K562 (cell line): Measurements from ENCODE around the gene BZW2. TPM values are rescaled to one million over a fixed set of nuclear protein-coding genes. Genes with fewer than 3 reads are reported as not detected.

ENCODE experiments used
- ARID1B ChIP-seq: fragments of 450-650 bp; IDR thresholded peaks from 2 replicates; pipeline ENCODE4 v1.6.1; 2016; ENCODE audit warnings: antibody characterized with exemption, mild to moderate bottlenecking, inconsistent platforms
- BHLHE40 ChIP-seq: IDR thresholded peaks from 2 replicates; pipeline ENCODE4 v1.6.1; 2011; ENCODE audit warnings: low read length, improper control_type of control experiment
- BRF1 ChIP-seq: IDR thresholded peaks from 3 replicates; pipeline ENCODE4 v1.6.1; 2011; ENCODE audit warnings: borderline replicate concordance, mild to moderate bottlenecking; ENCODE audit not compliant: insufficient read length; ENCODE audit errors: extremely low read depth
- CC2D1A ChIP-seq: fragments of 450-650 bp; IDR thresholded peaks from 2 replicates; pipeline ENCODE4 v1.6.1; 2017; ENCODE audit warnings: mild to moderate bottlenecking
- CUX1 ChIP-seq: fragments of 200-800 bp; sonication (Bioruptor generic); IDR thresholded peaks from 2 replicates; pipeline ENCODE4 v1.6.1; 2016; ENCODE audit warnings: missing genetic modification characterization, missing compliant biosample characterization
- IRF9 ChIP-seq: fragments of 450-650 bp; IDR thresholded peaks from 2 replicates; pipeline ENCODE4 v1.6.1; 2016; ENCODE audit warnings: missing biosample characterization, missing genetic modification characterization
- MCM2 ChIP-seq: fragments of 450-650 bp; IDR thresholded peaks from 2 replicates; pipeline ENCODE4 v1.6.1; 2017; ENCODE audit warnings: low read depth, mild to moderate bottlenecking
- PTTG1 ChIP-seq: fragments of 450-650 bp; IDR thresholded peaks from 2 replicates; pipeline ENCODE4 v1.6.1; 2016; ENCODE audit warnings: low read depth, mild to moderate bottlenecking, missing genetic modification characterization, missing compliant biosample characterization
- RNF2 ChIP-seq: sonication (generic); IDR thresholded peaks from 2 replicates; pipeline ENCODE4 v1.6.1; 2016
- SIN3B ChIP-seq: fragments of 450-650 bp; IDR thresholded peaks from 2 replicates; pipeline ENCODE4 v1.6.1; 2017; ENCODE audit warnings: low read depth, mild to moderate bottlenecking, moderate library complexity
- STAT5B ChIP-seq: fragments of 250-450 bp; sonication (Bioruptor Pico); IDR thresholded peaks from 2 replicates; pipeline ENCODE4 v1.8.0; 2021; ENCODE audit warnings: mild to moderate bottlenecking, inconsistent platforms
- TSC22D4 ChIP-seq: fragments of 450-650 bp; IDR thresholded peaks from 2 replicates; pipeline ENCODE4 v1.6.1; 2016; ENCODE audit warnings: missing genetic modification characterization, missing biosample characterization, control low read depth
- U2AF1 ChIP-seq: fragments of 200-400 bp; formaldehyde crosslinking; optimal IDR thresholded peaks from 2 replicates; pipeline ENCODE3; 2017; ENCODE audit warnings: mild to moderate bottlenecking, low read depth, low read length, moderate library complexity
- ZNF282 ChIP-seq: sonication (generic); formaldehyde crosslinking; IDR thresholded peaks from 2 replicates; pipeline ENCODE4 v1.8.1; 2023; ENCODE audit warnings: missing genetic modification reagents
- polyA plus RNA-seq, 8 experiments: library from polyadenylated mRNA; depleted of rRNA in 4 of 8; stranded (reverse) in 5 of 8; unstranded in 3 of 8; fragments of >200 nt; fragmentation: Nextera tagmentation in 2 of 8; fragmentation: Illumina TruSeq in 1 of 8; extraction: Ambion mirVana in 2 of 8; extraction: Trizol in 1 of 8; gene quantifications; 2 replicates each; pipeline versions ENCODE4 v1.2.1 to v1.2.3, GENCODE V29; 2011 to 2014; ENCODE audit warnings: inconsistent platforms in 1 of 8, missing spikeins in 1 of 8
- total RNA-seq, 7 experiments: library from RNA; depleted of rRNA in 6 of 7; stranded (reverse); fragments of >200 nt in 6 of 7; fragmentation: Illumina TruSeq in 2 of 7; extraction: Trizol in 2 of 7; gene quantifications; 2 replicates each; pipeline versions ENCODE4 v1.2.1 to v1.2.3, GENCODE V29; 2011 to 2021; ENCODE audit warnings: low replicate concordance in 1 of 7
- TF ChIP-seq, protein P1 (sequence below): fragments of 450-650 bp; IDR thresholded peaks from 2 replicates; pipeline ENCODE4 v1.6.1; 2016
- TF ChIP-seq, protein P2 (sequence below): fragments of 250-450 bp; sonication (Bioruptor Pico); IDR thresholded peaks from 2 replicates; pipeline ENCODE4 v1.5.1; 2021; ENCODE audit warnings: mild to moderate bottlenecking
- TF ChIP-seq, protein P3 (sequence below), 3 experiments: fragments of 200-800 bp in 1 of 3; fragments of 250-450 bp in 1 of 3; fragments of 450-650 bp in 1 of 3; sonication (Bioruptor Pico) in 1 of 3; sonication (Bioruptor generic) in 1 of 3; formaldehyde crosslinking in 1 of 3; IDR thresholded peaks; 2 replicates each; pipeline versions ENCODE4 v1.6.1 to v1.8.0; 2016 to 2022; ENCODE audit warnings: mild to moderate bottlenecking in 2 of 3, missing genetic modification characterization in 2 of 3, missing compliant biosample characterization in 1 of 3, moderate library complexity in 1 of 3

Gene BZW2
- total and polyA plus RNA-seq, 9 of the 15 experiments (the other 6 are each of a cell fraction or from before 2014, with no cell fraction given): 140 to 316 (median 173) TPM

- TF ChIP-seq STAT5B (CRISPR knock-in tag) (no peak), RNF2 (no peak), ARID1B (peak; percentile 91), IRF9 (tag) (no peak), BHLHE40 (0 out of 2 replicates have a peak, but pooled peaks have one; percentile 23), TSC22D4 (tag) (no peak), MCM2 (no peak), BRF1 (no peak), SIN3B (no peak), ZNF282 (no peak), U2AF1 (no peak), CUX1 (CRISPR knock-in tag) (no peak), PTTG1 (tag) (no peak), CC2D1A (peak; percentile 55; the same call in 1 of the 2 replicates)
- TF ChIP-seq, protein P1, sequence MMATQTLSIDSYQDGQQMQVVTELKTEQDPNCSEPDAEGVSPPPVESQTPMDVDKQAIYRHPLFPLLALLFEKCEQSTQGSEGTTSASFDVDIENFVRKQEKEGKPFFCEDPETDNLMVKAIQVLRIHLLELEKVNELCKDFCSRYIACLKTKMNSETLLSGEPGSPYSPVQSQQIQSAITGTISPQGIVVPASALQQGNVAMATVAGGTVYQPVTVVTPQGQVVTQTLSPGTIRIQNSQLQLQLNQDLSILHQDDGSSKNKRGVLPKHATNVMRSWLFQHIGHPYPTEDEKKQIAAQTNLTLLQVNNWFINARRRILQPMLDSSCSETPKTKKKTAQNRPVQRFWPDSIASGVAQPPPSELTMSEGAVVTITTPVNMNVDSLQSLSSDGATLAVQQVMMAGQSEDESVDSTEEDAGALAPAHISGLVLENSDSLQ: no peak; the same call in 1 of the 2 replicates
- TF ChIP-seq, protein P2, sequence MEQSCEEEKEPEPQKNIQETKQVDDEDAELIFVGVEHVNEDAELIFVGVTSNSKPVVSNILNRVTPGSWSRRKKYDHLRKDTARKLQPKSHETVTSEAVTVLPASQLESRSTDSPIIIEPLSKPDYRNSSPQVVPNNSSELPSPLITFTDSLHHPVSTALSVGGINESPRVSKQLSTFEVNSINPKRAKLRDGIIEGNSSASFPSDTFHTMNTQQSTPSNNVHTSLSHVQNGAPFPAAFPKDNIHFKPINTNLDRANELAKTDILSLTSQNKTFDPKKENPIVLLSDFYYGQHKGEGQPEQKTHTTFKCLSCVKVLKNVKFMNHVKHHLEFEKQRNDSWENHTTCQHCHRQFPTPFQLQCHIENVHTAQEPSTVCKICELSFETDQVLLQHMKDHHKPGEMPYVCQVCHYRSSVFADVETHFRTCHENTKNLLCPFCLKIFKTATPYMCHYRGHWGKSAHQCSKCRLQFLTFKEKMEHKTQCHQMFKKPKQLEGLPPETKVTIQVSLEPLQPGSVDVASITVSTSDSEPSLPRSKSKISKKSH (CRISPR knock-in tag): no peak
- TF ChIP-seq, protein P3, sequence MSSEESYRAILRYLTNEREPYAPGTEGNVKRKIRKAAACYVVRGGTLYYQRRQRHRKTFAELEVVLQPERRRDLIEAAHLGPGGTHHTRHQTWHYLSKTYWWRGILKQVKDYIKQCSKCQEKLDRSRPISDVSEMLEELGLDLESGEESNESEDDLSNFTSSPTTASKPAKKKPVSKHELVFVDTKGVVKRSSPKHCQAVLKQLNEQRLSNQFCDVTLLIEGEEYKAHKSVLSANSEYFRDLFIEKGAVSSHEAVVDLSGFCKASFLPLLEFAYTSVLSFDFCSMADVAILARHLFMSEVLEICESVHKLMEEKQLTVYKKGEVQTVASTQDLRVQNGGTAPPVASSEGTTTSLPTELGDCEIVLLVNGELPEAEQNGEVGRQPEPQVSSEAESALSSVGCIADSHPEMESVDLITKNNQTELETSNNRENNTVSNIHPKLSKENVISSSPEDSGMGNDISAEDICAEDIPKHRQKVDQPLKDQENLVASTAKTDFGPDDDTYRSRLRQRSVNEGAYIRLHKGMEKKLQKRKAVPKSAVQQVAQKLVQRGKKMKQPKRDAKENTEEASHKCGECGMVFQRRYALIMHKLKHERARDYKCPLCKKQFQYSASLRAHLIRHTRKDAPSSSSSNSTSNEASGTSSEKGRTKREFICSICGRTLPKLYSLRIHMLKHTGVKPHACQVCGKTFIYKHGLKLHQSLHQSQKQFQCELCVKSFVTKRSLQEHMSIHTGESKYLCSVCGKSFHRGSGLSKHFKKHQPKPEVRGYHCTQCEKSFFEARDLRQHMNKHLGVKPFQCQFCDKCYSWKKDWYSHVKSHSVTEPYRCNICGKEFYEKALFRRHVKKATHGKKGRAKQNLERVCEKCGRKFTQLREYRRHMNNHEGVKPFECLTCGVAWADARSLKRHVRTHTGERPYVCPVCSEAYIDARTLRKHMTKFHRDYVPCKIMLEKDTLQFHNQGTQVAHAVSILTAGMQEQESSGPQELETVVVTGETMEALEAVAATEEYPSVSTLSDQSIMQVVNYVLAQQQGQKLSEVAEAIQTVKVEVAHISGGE (CRISPR knock-in tag; IDR thresholded peaks at IDR 0.05): no peak
Measured at GRCh38 chr7:16719699-16720098, 73.7 kb downstream of the BZW2 start (continued).
